K562 (cell line): ENCODE results near the gene ITPR1. TPM values are rescaled to one million over a fixed set of nuclear protein-coding genes. Genes with fewer than 3 reads are reported as not detected.
A peak's percentile ranks its signal among the peaks of the same experiment; 100 is the strongest.

Source experiments
- BHLHE40 ChIP-seq: IDR thresholded peaks from 2 replicates; pipeline ENCODE4 v1.6.1; 2011; ENCODE audit warnings: low read length, improper control_type of control experiment
- EWSR1 ChIP-seq: fragments of 450-650 bp; IDR thresholded peaks from 2 replicates; pipeline ENCODE4 v1.6.1; 2018; ENCODE audit warnings: borderline replicate concordance, mild to moderate bottlenecking, low read depth, moderate library complexity; ENCODE audit not compliant: partially characterized antibody
- KDM1A ChIP-seq, 2 experiments: fragments of 450-650 bp; IDR thresholded peaks; 2 replicates each; pipeline ENCODE4 v1.6.1; 2016; ENCODE audit warnings: mild to moderate bottlenecking in 2 of 2
- KLF16 ChIP-seq: IDR thresholded peaks from 2 replicates; pipeline ENCODE4 v1.6.1; 2016; ENCODE audit warnings: antibody characterized with exemption
- NR2C2 ChIP-seq, 2 experiments: fragments of 200-800 bp in 1 of 2; sonication (Bioruptor generic) in 1 of 2; sonication (generic) in 1 of 2; formaldehyde crosslinking in 1 of 2; IDR thresholded peaks; 2 replicates each; pipeline versions ENCODE4 v1.6.1 to v1.8.0; 2016 to 2022; ENCODE audit warnings: mild to moderate bottlenecking in 1 of 2, missing compliant biosample characterization in 1 of 2, missing genetic modification characterization in 1 of 2, missing genetic modification reagents in 1 of 2
- SMARCA5 ChIP-seq: fragments of 450-650 bp; IDR thresholded peaks from 2 replicates; pipeline ENCODE4 v1.6.1; 2016
- XRCC3 ChIP-seq: fragments of 450-650 bp; IDR thresholded peaks from 2 replicates; pipeline ENCODE4 v1.6.1; 2017; ENCODE audit warnings: mild to moderate bottlenecking, moderate library complexity
- ZFP36 ChIP-seq: fragments of 150-350 bp; IDR thresholded peaks from 2 replicates; pipeline ENCODE4 v1.6.1; 2018; ENCODE audit warnings: low read length, low read depth; ENCODE audit not compliant: partially characterized antibody
- ZNF408 ChIP-seq: fragments of 250-450 bp; sonication (Bioruptor Pico); IDR thresholded peaks from 2 replicates; pipeline ENCODE4 v1.4.0; 2020; ENCODE audit warnings: low read depth, mild to moderate bottlenecking, moderate library complexity
- ZNF41 ChIP-seq: fragments of 250-450 bp; sonication (Bioruptor Pico); conservative IDR thresholded peaks from 2 replicates; pipeline ENCODE4 v1.4.0; 2020; ENCODE audit warnings: mild to moderate bottlenecking
- polyA plus RNA-seq, 8 experiments: library from polyadenylated mRNA; depleted of rRNA in 4 of 8; stranded (reverse) in 5 of 8; unstranded in 3 of 8; fragments of >200 nt; fragmentation: Nextera tagmentation in 2 of 8; fragmentation: Illumina TruSeq in 1 of 8; extraction: Ambion mirVana in 2 of 8; extraction: Trizol in 1 of 8; gene quantifications; 2 replicates each; pipeline versions ENCODE4 v1.2.1 to v1.2.3, GENCODE V29; 2011 to 2014; ENCODE audit warnings: inconsistent platforms in 1 of 8, missing spikeins in 1 of 8
- total RNA-seq, 7 experiments: library from RNA; depleted of rRNA in 6 of 7; stranded (reverse); fragments of >200 nt in 6 of 7; fragmentation: Illumina TruSeq in 2 of 7; extraction: Trizol in 2 of 7; gene quantifications; 2 replicates each; pipeline versions ENCODE4 v1.2.1 to v1.2.3, GENCODE V29; 2011 to 2021; ENCODE audit warnings: low replicate concordance in 1 of 7
- TF ChIP-seq, protein P1 (sequence below): fragments of 450-650 bp; formaldehyde crosslinking; IDR thresholded peaks from 2 replicates; pipeline ENCODE4 v1.4.0; 2020; ENCODE audit warnings: mild to moderate bottlenecking, moderate library complexity
- TF ChIP-seq, protein P2 (sequence below): fragments of 450-650 bp; IDR thresholded peaks from 2 replicates; pipeline ENCODE4 v1.6.1; 2016; ENCODE audit warnings: mild to moderate bottlenecking

Gene ITPR1
- total and polyA plus RNA-seq, 9 of the 15 experiments (the other 6 are each of a cell fraction or from before 2014, with no cell fraction given) = 22.4 to 40.0 (median 27.4) TPM

DNA sequence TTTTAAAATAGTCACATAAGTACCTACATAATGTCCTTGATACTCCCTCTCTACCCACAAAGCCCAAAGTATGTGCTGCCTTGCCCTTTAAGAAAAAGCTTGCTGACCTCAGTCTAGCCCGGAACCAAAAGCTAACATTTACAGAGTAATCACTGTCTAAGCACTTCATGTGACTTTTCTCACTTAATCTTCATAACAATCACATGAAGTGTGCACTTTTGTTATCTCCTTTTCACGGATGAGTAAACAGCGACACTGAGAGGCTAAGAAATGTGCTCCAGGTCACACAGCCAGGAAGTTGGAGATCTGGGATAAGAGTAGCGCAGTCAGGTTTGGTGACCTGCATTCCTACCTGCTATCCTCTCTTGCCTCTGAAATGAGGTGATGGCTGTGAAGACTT lies 194.0 kb downstream of the ITPR1 start (continued):
- TF ChIP-seq, protein P1, sequence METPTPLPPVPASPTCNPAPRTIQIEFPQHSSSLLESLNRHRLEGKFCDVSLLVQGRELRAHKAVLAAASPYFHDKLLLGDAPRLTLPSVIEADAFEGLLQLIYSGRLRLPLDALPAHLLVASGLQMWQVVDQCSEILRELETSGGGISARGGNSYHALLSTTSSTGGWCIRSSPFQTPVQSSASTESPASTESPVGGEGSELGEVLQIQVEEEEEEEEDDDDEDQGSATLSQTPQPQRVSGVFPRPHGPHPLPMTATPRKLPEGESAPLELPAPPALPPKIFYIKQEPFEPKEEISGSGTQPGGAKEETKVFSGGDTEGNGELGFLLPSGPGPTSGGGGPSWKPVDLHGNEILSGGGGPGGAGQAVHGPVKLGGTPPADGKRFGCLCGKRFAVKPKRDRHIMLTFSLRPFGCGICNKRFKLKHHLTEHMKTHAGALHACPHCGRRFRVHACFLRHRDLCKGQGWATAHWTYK (CRISPR knock-in tag) = no peak
- no peak for TF ChIP-seq ZNF408 (CRISPR knock-in tag)
- TF ChIP-seq NR2C2 (CRISPR knock-in tag; IDR thresholded peaks at IDR 0.05) = peak; percentile 85; the same call in 1 of the 2 replicates
- TF ChIP-seq NR2C2 (tag; IDR thresholded peaks at IDR 0.05) = peak; percentile 97
- TF ChIP-seq KLF16 = no peak
- no peak for TF ChIP-seq ZNF41 (CRISPR knock-in tag)
- TF ChIP-seq BHLHE40 = peak; percentile 85
- TF ChIP-seq SMARCA5 = no peak
- peak; percentile 75 for TF ChIP-seq EWSR1
- TF ChIP-seq XRCC3 = no peak
- TF ChIP-seq ZFP36 = peak; percentile 86
- TF ChIP-seq, protein P2, sequence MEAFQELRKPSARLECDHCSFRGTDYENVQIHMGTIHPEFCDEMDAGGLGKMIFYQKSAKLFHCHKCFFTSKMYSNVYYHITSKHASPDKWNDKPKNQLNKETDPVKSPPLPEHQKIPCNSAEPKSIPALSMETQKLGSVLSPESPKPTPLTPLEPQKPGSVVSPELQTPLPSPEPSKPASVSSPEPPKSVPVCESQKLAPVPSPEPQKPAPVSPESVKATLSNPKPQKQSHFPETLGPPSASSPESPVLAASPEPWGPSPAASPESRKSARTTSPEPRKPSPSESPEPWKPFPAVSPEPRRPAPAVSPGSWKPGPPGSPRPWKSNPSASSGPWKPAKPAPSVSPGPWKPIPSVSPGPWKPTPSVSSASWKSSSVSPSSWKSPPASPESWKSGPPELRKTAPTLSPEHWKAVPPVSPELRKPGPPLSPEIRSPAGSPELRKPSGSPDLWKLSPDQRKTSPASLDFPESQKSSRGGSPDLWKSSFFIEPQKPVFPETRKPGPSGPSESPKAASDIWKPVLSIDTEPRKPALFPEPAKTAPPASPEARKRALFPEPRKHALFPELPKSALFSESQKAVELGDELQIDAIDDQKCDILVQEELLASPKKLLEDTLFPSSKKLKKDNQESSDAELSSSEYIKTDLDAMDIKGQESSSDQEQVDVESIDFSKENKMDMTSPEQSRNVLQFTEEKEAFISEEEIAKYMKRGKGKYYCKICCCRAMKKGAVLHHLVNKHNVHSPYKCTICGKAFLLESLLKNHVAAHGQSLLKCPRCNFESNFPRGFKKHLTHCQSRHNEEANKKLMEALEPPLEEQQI = peak; percentile 69; the same call in 1 of the 2 replicates
- TF ChIP-seq KDM1A (IDR thresholded peaks at IDR 0.05) = peak; percentile 88 to 91
